GM13976 (cell line): ENCODE results near the gene EML6.

Source experiments
- DNase-seq: peaks from one replicate; pipeline ENCODE4 v3.0.0; 2012; ENCODE audit warnings: low spot score
- in situ Hi-C: fragments of 300-500 bp; cut with MboI; formaldehyde crosslinking; loops from one replicate; pipeline ENCODE4 v1.12.0; 2022; ENCODE audit warnings: low sequenced_read_pairs, mixed read lengths, inconsistent platforms; ENCODE audit not compliant: unreplicated experiment
- TF ChIP-seq, protein P1 (sequence below): IDR thresholded peaks from 2 replicates; pipeline ENCODE4 v1.5.1; 2012; ENCODE audit warnings: borderline replicate concordance, mild to moderate bottlenecking; ENCODE audit not compliant: insufficient read depth; ENCODE audit errors: extremely low read depth, missing control alignments, control extremely low read depth

EML6 gene

DNA sequence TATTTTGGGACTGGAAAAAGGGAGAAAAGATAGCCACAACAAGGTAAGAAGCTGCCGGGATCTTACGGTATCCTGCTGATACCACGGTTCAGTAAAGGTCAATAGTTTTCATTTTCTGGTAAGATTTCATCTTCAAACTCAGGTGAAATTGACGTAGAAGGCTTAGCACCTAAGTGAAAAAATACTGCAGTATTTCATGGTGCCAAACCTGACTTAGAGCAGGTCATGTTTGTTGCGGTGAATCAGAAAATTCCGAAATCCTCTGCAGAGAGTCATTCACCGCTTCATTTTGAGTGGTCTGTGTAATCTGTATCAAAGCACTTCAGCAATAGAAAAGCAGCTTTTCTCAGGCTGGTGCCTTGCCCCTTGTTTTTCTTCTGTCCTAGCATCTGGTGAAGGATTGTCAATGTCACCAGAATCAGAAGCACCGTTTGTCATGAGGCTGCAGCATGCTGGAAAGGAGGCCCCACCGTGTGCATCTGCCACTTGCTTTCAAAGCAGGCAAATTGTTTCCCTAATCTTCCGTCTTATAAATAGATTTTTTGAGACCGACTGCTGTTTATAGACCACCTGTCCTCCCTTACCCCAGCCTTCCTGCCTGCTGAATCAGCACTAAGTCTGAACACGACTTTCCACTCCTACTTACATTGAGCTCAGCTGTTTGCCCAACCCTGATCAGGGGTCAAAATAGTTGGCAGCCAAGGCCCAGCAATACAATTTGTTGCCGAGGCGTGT, 156.3 kb downstream of the EML6 start:
- TF ChIP-seq, protein P1, sequence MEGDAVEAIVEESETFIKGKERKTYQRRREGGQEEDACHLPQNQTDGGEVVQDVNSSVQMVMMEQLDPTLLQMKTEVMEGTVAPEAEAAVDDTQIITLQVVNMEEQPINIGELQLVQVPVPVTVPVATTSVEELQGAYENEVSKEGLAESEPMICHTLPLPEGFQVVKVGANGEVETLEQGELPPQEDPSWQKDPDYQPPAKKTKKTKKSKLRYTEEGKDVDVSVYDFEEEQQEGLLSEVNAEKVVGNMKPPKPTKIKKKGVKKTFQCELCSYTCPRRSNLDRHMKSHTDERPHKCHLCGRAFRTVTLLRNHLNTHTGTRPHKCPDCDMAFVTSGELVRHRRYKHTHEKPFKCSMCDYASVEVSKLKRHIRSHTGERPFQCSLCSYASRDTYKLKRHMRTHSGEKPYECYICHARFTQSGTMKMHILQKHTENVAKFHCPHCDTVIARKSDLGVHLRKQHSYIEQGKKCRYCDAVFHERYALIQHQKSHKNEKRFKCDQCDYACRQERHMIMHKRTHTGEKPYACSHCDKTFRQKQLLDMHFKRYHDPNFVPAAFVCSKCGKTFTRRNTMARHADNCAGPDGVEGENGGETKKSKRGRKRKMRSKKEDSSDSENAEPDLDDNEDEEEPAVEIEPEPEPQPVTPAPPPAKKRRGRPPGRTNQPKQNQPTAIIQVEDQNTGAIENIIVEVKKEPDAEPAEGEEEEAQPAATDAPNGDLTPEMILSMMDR, result no peak
- in situ Hi-C loops, result no loop called here
- DNase-seq, result no peak

DNA sequence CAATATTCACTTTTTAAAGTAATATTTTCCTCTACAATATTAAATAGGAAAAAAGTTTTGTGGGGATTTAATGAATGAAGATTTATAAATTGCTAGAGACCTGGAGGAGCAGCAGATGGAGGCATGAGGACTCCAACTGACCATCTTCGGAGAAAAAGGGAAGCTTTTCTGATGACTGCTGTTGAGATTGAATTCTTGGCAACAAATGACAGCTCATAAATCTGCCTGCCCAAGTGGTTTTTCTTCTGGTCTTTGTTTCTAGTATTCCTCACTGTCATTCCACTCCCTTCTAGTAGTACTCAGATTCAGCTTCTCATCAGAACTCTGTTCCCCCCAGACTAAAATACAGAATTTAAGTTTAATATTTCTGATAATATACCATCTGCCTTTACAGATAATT, 157.0 kb downstream of the EML6 start:
- in situ Hi-C loops, result no loop called here
- DNase-seq, result no peak
- TF ChIP-seq, protein P1, result no peak

DNA sequence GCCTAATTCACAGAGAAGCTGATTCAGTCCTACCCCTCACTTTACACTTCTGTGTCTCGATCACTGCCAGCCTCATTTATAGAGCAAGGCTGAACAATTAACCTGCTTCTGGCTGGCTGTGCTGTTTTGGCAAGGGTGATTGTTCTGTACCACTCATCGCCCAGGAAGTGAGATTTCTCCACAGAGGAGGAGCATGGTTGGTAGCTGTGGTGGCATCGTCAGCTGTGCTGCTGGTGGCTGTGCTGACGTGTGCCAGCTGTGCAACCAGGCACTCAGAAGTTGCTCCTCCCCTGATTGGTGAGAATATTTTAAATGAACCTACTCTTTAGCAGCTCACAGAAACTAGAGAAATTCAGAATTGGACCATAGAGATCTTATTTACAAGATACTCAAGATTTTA, 158.3 kb downstream of the EML6 start:
- in situ Hi-C loops, result no loop called here
- TF ChIP-seq, protein P1, result no peak
- DNase-seq, result no peak

DNA sequence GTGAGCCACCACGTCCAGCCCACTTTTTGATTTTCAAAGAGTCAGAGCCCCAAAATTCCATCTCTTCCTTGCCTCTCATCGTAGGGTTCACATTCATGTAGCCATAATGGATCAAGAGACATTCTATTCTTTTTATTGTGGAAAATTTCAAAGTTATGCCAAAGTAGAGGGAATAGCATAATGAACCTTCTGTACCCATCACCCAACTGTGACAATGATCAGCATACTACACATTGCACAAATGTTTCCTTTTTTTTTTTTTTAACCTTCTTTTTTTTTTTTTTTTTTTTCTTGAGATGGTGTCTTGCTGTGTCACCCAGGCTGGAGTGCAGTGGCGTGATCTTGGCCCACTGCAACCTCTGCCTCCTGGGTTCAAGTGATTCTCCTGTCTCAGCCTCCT, 162.4 kb downstream of the EML6 start:
- DNase-seq, result no peak
- TF ChIP-seq, protein P1, result no peak
- in situ Hi-C loops, result no loop called here

DNA sequence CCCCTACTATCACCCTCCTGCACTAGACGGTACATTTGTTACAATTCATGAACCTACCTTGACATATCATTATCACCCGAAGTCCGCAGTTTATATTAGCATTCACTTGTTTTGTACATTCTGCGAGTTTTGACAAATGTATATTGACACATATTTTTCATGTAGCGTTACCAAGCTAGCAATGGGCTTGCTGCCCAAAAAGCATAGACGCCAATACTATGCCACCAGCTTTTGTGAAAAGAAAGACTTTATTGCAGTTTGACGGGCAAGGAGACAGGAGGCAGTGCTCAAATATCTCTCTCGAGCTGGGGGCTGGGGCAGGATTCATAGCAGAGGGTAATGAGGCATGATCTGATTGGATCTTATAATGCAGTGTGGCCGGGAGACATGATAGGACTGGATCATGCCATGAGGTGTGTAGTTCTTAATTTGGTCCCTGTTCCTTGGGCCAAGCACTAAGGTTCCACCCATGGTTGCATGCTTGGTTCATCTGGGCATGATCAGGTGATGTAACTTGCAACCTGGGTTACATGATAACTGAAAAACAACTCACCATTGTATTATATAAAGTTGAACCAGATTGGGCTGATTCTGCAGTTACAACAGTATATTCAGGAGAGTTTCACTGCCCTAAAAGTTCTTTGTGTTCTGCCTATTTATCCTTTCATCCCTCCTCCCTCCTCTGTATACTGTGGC, 164.5 kb downstream of the EML6 start:
- in situ Hi-C loops, result no loop called here
- TF ChIP-seq, protein P1, result no peak
- no peak for DNase-seq

DNA sequence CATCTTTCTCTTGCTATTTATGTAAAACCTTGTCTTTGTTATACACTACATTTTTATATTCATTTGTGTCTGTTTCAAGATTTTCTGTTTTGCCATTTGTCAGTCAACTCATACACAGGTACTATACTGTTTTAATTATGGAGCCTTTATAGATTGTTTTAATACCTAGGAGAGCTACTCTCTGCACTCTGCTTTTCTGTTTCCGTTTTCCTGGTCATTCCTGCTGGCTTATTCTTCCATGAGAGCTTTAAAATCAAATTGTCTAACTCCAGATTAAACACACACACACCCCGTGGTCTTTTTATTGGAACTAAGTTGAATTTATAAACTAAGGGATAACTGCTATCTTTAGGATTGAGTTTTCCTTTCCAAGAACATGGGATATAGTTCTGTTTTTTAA, 165.6 kb downstream of the EML6 start:
- in situ Hi-C loops, result no loop called here
- TF ChIP-seq, protein P1, result no peak
- DNase-seq, result no peak
